Inflammatory macrophage (primary cell): Measurements from ENCODE around the gene SLC9A9.

Experiments used
- DNase-seq, 2 donors: peaks; one replicate each; pipeline ENCODE4 v3.0.0-alpha.2; 2020 to 2022

SLC9A9 gene

DNA sequence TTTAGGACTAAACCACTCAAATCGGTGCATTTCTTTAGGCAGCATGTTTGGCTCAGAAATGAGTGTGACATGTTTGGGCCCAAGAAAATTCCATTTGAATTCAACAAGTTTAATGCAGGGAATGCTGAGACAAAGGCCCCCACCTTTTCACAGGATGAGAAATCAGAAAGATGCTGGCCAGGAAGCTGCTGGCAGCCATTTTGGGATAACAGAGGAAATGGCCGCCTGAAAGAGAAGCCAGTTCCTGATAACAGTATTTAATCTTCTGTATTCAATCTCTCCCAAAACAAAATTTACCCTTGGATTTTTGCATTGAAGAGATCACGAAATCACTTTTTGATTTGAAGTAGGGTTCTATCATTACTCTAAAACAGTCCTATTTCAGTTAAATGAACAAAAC is 350.9 kb downstream of the SLC9A9 start:
- DNase-seq: no peak

DNA sequence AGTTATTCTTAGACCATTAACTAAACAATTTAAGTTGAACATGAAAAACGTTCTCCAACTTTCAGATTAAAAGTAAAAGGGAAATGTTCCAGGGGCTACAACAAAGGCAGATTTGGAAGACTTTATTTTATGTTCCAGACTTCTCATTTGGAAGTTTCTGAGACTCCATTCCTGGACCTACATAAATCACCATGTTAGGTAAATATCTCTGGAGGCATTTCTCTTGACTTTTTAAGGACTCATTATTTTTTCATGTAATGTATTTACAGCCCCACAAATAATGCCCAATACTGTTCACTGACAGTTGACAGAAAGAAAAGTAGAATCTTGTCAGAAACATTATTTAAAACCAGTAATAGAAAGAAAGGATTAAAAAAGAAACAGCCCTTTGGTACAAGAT is 352.1 kb downstream of the SLC9A9 start:
- no peak for DNase-seq

DNA sequence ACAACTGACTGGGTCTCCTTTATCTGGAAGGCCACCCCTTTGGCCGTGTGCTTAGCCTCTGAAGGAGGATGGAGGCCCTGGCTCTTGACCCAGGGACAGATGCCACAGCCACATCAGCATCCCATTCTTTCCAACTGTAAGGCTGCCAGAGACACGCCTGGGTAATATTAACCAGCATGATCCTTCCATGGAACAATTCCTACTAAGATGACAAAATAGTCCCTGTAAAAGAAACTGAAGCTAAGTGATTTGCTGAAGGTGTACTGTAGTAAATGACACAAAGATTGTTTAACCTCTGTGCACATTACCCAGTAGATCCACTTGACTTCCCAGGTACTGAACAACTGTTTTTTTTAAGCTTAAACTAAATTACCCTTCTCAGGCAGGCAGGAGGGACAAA is 352.7 kb downstream of the SLC9A9 start:
- no peak for DNase-seq

DNA sequence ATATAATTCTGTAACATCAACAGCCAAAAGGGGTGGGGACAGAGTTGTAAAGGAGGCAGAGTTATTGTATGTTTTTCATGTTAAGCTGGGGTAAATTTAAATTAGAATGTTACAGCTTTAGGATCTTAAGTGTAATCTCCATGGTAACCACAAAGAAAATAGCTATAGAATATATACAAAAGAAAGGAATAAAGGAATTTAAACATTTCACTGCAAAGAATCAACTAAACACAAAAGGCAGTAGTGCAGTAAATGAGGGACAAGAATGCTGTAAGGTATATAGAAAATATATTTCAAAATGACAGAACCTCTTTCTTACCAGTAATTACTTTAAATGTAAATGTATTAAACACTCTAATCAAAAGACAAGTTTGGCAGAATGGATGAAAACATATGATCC is 361.7 kb downstream of the SLC9A9 start:
- DNase-seq: no peak

DNA sequence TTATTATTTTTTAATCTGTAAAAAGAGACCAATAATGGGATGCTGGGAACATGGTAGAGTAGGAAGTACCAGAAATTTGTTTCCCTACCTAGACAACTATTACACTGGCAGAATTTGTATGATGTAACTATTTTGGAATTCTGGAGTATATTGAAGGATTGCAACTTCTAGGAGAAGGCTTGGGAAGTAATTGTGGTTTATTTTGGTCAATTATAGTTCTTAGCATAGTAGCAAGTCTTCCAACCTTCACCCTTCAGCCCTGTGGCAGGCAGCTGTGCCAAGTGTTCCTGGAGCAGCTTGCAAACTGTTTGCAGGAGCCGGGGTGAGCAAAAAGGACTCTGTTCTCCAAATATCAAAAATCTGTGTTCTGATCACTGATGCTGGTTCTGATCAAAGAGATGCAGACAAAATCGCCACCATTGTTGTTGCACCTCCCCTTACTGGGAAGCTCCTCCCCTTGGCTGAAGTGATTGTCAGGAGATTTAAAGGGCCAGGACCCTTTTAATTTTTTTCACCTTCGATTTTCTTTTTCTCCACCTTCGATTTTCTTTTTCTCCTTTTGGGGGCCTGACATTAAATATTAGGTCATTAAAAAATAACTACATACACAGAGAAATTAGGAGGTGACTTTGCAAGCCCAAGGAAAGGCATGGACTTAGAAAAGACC is 363.3 kb downstream of the SLC9A9 start:
- DNase-seq: no peak

- DNase-seq: no peak
These were observed 365.1 kb downstream of the SLC9A9 start for GRCh38 chr3:143483214-143483613.

- DNase-seq: no peak
These were observed 365.9 kb downstream of the SLC9A9 start for GRCh38 chr3:143482106-143483088.

DNA sequence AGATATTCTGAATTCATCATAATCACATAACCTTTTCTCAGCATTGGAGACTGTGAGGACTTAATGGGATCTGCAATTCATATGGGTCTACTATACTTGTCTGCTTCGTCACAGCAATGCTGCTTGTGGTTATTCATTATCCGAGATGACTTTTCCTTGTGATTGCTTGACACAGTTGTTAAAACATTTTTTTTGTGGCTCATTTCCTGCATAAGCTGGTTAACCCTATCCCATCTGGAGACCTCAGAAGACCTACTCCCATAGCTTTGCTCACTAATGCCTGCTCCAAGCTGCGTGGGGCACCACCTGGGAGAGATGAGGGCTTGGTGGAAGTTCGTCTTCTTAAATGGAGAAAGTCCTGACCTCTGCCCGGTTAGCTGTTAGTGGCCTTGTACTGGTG is 367.9 kb downstream of the SLC9A9 start:
- no peak for DNase-seq

DNA sequence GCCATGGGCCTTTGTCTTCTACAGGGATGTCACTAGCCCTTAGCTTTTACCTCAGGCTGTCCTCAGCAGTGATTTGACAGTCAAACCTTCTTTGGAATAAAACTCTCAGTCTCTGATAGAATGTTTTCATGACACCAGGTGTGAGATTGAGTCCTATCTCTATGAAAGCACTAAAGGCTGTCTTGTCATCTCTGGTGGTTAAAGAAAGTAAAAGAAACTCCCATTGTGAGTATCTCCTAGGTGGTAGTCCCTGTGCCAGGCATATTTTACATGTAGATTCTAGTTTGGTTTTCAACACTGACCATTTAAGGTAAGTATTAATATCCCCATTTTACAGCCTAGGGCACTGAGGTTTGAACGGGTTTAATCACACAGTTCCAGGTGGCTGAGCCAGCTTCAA is 368.5 kb downstream of the SLC9A9 start:
- no peak for DNase-seq

DNA sequence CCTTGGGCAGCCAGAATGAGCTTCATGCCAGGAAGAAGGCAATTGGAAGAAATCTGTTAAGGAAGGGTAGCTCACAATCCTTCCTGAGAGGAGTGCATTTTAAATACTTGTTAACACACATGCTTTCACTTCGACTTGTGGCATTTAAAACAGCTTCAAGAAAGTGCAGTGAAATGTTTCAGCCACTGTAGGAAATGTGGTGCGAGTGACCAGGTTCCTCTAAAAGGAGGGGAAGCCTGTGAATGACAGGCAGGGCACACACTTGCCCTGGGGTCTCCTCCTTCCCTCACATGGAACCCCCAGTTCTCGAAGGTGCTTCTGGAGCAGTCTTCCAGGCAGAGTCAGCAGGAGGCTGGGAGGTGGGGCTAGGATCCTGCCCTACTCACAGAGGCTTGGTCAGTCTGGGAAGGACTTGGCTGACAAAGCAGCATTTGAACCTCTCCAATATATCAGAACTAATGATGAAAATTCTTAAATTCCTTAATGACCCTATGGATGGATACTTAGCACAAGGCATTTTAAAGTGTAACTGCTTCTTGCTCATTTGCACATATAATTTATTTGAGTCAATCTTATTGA is 370.1 kb downstream of the SLC9A9 start:
- peak in 1 of 2 donors; percentile 7 for DNase-seq

- DNase-seq: no peak
These were observed 371.2 kb downstream of the SLC9A9 start for GRCh38 chr3:143476965-143477640.

DNA sequence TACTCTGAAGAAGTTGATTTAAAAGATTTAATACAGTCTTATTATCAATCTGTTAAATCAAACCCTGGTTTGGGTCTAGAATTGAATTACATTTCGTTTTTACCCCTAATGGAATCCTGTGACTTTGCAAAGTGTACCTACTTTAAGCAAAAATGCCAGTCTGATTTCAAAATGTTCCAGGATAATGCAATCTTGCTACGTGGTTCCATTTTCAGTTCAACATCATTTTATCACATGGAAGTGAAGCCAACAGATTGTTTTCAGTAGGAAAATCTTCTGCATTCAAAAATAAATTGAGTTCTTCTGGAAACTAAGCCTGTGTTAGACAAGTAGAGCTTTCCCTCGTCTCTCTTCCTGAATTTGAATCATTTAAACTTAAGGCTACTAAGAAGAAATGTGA is 372.3 kb downstream of the SLC9A9 start:
- DNase-seq: no peak

DNA sequence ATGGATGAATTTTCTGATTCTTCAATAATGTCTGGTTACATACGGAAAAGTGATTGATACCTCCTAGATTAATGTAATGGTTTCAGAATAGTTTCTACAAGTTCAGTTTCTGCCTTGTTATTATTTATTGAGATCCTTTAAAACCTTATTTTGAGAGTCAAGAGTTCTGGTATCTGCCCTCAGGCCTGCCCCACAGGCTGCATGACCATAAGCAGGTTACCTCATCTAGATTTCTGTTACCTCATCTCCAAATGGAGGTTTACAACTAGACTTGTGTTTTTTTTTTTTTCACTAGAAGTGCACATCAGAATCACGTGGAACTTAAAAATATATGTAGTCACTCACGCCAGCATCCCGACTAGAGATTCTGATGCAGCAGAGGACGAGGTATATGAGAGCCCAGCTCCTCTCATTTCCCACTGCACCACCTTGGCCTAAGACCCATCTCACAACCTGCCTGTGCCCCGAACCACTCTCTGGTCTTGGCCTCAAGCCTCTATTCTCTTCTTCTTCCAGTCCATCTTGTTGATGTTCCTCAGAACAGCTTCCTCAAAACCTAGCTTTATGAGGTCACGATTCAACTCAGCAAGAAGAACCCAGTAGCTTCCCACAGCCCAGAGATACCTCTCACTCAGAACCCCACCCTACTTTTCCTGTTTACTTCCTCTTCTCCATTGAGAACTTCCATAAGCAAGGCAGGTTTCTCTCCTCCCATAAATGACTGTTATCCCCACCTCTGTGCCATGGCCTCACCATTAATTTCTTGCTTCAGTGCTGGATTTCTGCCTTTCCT is 375.3 kb downstream of the SLC9A9 start:
- DNase-seq: peak; percentile 55 to 64

GRCh38 chr3:143471705-143472104 is 376.6 kb downstream of the SLC9A9 start:
- no peak for DNase-seq

GRCh38 chr3:143469159-143469558 is 379.1 kb downstream of the SLC9A9 start:
- no peak for DNase-seq

- DNase-seq: no peak
These were observed 382.6 kb downstream of the SLC9A9 start for GRCh38 chr3:143465666-143466065.

DNA sequence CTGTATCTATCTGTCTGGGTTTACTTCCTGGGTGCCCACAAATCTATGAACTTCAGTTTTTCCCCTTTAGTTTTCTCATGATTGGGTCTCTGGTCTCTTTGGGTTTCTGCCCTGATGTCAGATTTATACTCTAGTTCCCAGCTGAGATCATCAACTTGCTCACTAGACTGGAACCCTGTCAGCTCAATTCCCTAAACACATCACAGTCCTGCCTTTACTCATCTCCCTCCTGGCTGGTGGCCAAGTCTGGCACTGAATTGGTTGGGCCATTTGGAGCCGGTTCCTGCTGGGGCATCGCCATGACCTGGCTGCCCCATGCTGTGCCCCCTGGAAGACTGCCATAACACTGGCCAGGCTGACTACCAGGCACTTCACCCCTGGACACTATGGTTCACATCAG is 383.4 kb downstream of the SLC9A9 start:
- no peak for DNase-seq

DNA sequence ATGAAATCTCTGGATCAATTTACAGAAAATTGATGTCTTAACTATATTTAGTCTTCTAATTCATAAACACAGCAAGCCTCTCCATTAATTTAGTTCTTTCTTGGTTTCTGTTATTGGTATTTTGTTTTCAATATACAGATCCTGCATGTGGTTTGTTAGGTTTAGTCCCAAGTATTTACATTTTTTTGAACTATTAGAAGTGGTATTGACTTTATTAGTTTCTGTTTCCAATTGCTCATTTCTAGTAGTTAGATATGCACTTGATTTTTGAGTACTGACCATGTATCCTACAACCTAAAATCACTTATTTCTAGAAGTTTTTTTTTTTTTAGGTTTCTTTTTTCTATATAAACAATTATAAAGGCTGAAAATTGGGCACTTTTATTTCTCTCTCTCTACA is 392.8 kb downstream of the SLC9A9 start:
- DNase-seq: no peak

DNA sequence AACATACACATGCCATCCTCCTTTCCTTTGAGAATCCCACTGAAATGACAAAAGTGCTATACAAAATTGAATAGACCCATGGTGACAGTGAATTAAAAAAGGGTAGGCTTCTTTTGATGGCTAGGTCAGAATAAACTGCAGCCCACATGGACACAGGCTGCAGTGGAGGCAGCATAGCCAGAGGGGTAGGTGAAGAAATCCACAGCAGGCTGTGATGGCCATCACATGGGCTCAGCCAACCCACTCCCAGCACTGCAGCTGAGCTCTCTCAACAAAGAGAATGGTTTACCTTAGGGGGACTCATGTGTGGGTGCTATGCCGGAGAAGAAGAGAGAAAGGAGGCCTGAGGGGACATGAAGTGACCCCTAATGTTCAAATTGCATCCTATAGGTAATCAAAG is 397.6 kb downstream of the SLC9A9 start:
- no peak for DNase-seq

- DNase-seq: no peak
These were observed 400.8 kb downstream of the SLC9A9 start for GRCh38 chr3:143447491-143447890.

GRCh38 chr3:143445118-143445517 is 403.1 kb downstream of the SLC9A9 start:
- DNase-seq: no peak

- peak; percentile 98 to 99 for DNase-seq
These were observed 404.4 kb downstream of the SLC9A9 start for GRCh38 chr3:143443851-143444331.
